Epidermal melanocyte (primary cell): ENCODE measurements around the gene PRKCA.

Experiments used
- DNase-seq: peaks from one replicate; pipeline ENCODE4 v3.0.0; 2011; ENCODE audit warnings: low spot score; ENCODE audit not compliant: insufficient read length

Gene PRKCA

DNA sequence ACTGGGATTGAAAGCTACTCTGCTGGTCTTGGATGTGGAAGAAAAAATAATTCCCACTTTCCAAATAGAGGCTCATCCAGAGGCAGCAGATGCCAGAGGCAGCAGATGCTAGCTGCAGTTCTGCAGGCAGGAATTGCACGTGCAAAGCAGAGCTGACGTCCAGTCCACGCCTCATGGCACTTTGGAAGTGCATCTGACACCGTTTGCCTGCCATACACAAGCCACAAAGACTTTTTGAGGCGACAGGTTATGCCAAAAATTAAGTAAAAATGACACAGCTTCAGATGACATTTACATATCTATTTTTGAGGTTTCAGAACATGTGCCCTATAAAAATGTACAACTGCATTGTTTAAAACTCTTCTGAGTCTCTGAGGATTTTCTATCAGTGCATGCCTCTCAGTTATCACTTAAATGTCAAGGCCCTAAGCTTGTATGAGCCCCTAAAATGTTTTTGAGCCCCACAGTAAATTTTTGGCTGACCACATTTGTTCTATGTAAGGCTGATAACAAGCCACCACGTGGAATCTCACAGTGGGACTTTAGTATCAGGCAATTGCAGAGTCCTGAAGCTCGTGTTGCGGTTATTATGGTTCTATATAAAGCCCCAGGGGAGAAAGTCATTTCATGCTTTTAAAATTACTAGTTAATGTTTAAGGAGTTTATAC, 239.2 kb downstream of the PRKCA start:
- no peak for DNase-seq

DNA sequence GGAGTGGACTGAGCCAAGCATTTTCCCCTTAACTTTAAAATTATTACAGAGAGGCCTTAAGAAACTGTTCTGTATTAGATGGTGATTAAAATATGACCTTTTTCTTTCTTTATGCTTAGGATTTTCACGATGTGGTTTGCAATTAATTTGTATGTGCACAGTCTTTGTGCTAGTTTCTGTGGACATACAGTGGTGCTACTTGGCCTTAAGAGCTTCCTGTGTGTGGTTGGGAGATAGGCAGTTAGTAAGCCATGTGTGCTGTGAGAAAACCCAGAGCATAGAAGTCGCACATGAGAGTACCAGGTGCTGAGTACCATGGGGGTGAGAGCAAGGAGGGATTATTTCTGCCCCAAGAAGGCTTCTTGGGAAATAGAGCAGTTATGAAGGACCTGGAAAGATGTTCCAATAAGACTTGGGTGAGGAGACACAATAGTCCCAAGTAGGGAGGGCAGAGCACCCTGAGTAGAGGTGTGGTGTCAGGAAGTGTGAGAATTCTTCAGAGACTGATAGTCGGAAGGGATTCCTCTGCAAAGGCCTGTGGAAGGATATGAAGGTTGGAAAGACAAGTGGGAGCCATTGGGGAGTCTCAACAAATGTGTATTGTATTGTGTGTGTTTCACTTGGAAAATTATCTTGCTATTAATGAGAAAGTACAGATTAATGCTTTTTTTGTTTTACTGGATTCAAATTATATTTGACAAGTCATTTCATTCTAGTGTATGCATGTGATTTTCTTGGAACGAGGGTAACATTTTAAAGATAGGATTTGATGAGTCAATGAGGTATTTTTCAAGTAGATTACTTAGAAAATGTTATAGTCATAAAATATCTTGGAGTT, 239.9 kb downstream of the PRKCA start:
- no peak for DNase-seq

DNA sequence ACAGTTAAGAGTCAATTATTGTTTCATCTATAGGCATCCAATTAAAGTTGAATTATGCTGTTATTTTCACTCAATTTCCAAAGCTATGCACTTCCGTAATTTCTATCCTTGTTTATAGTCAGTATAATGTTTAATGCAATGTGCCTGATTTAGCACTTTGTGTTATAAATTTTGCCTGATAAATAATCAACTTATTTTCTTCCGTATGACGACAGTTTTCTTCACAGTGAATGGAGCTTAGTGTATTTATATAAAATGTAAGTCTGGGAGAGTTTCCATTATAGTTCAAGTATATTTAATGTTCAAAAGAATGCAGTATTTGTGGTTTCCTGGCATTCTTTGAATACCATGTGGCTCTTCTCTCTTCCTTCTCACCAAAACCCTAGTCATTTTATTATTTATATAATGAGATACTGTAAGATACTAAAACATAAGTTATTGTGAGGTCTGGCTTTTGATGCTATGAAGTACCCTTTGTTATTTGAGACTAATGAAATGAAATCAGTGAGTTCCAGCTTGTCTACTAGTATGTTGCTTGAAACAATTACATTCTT, 240.6 kb downstream of the PRKCA start:
- no peak for DNase-seq

DNA sequence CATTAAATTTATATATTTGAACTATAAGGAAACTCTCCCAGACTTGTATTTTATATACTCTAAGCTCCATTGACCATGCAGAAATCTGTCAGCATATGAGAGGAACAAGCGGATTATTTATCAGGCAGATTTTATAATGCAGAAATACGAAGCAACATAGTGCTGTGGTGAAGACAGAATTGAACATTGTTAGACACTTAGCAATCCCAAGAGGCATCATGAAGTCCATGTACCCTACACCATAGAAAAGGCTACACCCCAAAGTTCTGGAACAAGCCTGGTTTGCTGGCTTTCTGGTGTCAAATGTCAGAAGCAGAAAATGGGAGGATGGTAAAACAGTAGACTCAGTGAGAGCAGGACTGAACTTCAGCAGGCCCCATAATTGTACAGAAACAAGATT, 241.1 kb downstream of the PRKCA start:
- DNase-seq, result no peak

DNA sequence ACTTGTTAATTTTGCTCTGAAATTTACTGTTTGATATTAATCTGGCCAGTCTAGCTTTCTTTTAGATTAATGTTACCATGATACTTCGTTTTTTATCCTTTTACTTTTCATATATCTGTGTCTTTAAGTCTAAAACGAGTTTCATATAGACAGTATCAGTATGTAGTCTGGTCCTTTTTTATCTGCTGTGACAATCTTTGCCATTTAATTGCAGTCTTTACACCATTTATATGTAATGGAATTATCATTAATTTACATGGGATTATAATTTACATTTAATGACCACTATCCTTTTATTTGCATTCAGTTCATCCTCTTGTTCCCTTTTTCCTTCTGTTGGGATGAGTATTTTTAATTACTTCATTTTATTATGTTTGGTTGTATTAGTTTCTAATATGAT, 243.5 kb downstream of the PRKCA start:
- no peak for DNase-seq

DNA sequence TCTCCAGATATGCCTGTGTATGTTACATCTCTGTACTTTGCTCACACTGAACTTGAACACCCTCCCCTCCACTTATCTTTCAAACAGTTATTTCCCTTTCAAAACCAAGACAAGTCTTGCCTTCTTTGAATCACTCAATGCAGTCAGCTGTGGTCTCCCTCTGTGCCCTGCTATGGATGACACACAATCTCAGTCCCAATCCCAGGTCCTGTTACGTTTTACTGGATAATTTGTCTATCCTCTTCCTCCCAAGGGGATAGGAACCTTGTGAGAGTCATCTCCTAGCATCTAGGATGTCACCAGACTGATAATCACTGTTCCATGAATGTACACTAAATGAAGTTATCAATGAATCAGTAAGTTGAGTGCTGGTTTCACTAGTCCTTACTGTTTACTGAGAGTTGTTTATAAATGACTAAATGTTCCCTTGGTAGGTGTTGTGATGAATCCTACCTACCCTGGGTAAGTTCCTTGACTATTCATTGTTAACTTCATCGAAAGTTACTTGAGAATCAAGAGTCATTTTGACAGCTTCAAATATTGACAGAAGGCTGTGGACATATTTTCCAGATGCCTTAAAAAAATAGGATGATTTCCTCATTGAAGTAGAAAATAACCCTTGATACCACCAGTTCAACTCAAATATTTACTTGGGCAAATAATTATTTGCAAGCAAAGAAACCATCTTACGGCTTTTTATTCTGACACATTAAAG, 244.9 kb downstream of the PRKCA start:
- no peak for DNase-seq

DNA sequence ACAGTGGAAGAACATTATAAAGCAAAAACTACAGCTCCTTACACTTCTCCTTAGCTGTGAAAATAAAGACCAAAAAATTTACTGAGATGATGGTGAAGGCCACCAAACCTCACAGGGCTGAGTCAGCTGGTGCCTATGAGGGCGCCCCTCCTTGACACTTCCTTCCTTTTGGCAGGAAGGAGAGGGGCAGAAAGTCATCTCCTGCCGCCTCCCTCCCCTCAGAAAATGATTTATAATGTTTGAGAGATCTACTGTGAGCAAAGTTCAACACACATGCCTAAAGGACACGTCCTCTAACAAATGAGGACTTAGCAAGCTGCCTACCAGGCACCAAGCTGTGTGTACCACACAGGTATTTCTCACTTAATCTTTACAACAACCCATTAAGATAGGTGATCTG, 245.7 kb downstream of the PRKCA start:
- DNase-seq, result no peak

DNA sequence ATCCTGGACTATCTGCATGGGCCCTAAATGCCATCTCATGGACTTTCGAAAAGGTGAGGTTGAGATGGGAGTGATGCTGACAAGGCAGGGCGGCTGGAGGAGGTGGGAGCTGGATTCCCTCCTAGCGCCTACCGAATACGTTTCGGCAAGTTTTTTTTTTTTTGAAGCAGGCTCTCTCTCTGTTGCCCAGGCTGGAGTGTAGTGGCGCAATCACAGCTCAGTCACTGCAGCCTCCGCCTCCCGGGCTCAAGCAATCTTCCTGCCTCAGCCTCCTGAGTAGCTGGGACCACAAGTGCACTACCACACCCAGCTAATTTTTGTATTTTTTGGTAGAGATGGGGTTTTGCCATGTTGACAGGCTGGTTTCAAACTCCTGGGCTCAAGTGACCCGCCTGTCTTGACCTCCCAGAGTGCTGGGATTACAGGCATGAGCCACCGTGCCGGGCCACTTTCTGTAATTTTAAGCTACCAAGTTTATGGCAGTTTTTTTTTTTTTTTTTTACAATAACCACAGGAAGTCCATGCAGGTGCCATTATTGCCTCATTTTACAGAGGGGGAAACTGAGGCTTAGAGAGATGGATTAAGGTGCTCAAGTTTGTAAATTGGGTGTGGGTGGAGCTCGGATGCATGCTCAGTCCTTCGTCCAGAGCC, 246.4 kb downstream of the PRKCA start:
- no peak for DNase-seq

DNA sequence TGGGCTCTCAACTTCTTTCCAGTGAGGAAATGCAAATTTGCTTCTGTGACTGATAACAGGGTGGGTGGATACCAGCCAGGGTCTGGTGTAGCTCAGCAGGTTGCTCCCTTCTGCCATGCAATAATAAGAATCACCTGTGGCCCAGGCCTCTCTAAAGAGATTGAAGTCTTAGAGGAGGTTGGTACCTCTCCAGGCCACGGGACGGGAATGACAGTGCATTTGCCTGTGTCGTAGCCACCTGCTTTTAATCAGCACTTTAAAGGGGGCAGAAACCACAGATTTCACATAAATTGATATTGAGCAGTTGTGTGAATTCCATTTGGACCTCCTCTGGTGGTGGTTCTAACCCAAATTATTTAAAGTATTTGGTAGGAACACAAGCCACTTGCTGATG, 246.9 kb downstream of the PRKCA start:
- DNase-seq, result no peak

DNA sequence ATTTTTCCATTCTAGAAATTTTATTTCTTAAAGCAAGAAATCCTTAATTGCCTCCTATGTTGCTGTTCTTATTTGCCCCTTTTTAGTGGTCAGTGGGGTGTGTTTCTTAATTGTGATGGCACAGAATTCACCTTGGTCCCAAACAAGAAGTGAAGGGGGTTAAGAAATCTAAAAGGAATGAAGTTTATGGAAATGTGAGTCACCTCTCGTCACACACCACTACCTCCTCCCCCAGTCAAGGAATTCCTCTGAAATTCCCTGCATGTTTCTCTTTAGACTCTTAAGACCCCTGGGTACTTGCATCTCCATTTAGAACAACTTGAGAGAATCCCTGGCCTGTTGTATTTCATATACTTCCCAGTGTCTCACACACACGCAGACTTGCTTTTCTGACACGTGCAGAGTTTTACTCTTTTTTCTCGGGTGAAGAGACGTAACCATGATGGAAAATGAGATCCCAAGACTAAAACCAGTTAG, 247.4 kb downstream of the PRKCA start:
- no peak for DNase-seq

DNA sequence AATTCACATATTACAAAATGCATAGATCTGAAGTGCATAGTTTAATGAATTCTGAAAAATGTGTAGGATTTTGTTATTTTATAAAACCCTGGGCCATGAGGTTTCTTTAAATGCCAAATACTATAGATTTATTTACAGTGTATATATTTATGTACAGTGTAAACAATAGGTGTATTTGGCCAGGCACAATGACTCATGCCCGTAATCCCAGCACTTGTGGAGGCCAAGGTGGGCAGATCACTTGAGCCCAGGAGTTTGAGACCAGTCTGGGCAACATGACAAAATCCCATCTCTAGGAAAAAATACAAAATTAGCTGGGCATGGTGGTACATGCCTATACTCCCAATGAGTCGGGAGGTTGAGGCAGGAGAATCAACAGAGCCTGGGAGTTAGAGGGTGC, 249.4 kb downstream of the PRKCA start:
- DNase-seq, result no peak

DNA sequence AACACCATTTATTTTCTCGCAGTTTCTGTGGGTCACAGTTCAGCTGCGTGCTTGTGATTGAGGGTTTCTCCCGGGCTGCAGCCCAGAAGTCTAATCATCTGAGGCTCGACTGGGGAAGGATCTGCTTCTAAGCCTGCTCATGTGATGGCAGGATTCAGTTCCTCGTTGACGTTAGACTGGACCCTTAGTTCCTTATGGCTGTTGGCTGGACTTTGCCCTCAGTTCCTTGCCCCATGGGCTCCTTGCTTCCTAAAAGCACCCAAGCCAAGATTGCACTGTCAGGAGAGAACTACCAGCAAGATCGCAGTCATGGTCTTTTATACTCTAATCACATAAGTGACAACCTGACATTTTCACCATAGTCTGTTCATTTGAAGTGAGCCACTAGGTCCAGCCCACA, 250.0 kb downstream of the PRKCA start:
- DNase-seq, result no peak

DNA sequence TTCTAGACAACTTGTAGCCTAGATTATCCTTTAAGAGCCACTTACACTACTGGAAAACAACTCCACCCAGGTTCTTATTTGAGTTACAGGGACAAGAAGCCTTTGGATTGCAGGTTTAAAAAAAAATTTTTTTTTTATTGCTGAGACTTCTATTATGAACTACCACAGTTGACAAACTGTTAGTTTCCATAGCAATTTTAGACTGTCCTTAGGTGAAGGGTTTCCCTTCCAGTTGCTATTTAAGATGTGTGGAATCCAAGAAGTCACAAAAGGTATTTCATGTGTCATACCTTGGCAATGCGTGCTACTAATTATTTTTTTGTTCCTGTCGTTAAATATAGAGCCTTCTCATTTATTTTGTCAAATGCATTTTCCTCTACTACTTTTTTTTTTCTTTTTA, 253.2 kb downstream of the PRKCA start:
- no peak for DNase-seq

DNA sequence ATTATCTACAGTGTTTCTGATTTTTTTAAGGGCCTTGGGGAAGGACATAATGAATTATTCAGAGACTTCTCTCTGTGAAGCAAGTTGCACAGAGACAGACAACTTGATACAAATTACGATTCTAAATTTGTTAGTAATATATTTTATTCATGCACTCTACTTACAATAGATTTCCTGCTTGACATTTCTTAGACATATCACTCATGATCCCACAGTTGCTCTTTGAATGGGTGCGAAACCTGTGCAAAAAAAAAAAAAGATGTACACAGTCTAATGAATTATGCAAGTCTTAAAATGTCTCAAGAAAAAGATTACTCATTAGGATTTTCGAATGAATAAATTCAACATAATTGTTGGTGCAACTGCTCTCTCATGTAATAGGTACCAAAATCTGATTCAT, 254.8 kb downstream of the PRKCA start:
- no peak for DNase-seq

DNA sequence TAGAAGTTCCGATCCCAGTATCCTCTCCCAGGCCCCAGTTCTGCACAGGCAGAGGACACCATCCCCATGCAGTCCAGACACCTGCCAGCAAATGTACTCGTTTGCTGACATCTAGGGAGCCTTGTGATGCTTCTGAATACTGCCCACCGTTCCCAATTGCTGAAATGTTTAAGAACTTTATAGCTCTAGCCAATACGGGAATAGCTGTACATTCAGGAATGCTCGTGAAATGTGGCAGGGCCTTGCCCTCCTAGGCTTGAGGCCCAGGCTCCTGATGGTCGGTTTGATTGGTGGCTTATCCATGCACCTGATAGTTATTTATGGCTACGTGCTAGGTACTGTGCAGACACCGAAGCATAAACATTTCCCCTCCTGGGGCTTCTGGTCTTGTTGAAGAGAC, 255.5 kb downstream of the PRKCA start:
- DNase-seq, result no peak

DNA sequence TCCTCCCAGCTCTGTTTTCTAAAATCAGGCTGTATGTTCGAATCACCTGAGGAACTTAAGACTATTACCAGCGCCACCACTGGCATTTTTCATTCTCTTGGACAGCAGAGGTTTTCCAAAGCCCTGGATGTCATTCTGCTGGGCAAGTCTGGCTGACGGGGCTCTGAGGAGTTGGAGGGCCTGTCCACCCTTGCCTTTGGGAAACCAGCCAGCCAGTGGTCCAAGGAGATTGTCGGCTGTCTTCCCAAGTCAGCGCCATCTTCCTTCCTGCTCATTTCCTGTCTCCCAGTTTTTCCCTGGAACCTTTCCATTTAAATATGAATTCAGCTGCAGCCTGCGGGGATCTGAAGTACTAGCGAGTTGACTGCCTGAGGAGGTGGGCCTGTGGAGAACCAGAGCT, 258.3 kb downstream of the PRKCA start:
- no peak for DNase-seq

DNA sequence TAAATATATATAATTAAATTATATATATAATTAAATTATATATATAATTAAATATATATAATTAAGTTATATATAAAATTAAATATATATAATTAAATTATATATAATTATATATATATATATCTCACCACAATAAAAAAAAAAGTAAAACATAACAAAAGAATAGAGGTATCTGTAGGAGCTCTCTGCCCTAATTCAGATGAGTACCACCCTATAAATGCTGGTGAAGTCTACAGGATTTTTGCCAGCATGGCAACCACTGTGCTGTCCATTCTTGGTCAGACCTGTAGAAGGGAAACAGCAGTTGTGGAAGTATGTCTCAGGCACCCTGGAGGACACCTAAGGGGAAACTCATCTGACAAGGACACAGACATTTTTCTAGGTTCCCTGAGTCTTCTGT, 259.7 kb downstream of the PRKCA start:
- DNase-seq, result no peak

DNA sequence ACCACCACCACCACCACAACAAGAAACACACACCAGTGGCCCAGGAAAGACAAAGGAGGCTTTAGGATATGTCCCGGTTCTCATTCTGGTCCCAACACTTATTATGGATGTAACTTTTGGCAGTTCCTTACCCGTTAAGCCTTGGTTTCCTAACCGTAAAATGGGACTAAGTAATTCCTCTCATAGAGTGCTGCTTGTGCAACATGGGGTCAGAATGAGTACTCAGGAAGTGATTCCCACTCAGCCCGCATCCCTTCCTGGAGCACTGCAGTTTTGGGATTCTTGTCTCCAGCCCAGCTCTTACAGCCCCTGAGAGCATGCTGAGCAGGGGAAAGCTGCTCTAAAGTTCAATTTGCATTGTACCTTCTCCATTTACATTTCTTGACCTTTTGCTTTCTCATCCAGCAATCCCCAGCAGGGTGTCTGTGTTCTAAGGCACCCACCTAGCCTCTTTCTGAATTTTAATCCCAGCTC, 262.6 kb downstream of the PRKCA start:
- DNase-seq, result no peak

DNA sequence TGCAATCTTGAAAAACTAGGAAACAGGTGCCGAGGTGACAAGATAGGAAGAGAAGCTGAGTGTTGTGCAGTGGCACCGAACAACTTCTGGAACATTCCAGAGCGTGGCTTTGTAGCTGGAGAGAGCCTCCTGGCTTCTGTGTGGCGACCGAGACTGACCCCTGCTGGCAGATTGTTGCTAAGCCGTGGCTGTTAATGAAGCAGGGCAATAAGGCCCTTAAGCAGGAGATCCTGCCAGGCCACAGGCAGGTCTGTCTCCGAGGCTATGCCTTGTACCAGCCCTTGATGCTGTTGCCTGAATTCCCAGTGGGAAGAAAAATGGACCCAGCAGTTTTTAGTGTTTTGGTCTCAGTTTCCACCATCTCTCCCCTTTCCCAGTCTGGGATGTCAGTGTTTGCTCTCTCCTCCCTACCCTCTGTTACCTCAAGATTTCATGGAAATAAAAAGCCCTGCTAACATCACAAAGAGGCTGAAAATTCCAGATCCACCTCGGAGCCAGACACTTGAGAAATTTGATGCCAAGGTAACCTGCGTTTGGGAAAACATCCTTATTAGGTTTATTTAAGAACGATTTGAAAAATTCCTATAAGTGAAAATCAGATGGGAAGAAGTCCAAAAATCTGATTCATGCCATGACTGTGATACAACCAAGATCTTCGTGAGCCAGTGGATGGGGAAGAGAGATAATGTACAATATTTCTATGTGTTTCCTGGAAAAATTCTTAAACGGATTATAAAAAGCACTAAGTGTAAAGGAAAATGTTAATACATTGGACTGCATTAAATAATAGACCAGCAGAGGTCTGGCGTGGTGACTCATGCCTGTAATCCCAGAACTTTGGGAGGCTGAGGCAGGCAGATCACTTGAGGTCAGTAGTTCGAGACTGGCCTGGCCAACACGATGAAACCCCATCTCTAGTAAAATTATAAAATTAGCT, 265.1 kb downstream of the PRKCA start:
- DNase-seq, result peak; percentile 74

DNA sequence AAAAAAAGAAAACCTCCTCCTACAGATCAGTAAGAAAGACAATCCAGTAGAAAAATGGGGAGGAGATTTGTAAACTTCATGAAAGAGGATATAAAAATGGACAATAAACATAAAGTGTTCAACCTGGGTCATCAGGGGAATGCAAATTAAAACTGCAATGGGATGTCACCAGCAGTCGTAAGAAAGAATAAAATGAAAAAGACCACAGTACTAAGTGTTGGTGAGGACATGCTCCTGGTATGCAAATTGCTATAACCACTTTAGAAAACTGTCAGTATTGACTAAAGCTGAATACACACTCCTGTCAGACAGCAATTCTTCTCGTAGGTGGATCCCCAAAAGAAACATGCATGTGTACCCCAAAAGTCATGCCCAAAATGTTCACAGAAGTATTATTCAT, 267.2 kb downstream of the PRKCA start:
- no peak for DNase-seq
